Fibroblast of mammary gland (primary cell): ENCODE data around the gene LYRM2.

ENCODE experiments used
- DNase-seq: peaks from one replicate; pipeline ENCODE4 v3.0.0-alpha.2; 2010; ENCODE audit warnings: low read depth
- H3K4me3 ChIP-seq: 2 replicates; pipeline ENCODE4 v1.5.1; 2011; ENCODE audit warnings: low read depth, mild to moderate bottlenecking, low read length, moderate library complexity; ENCODE audit not compliant: control insufficient read depth
- TF ChIP-seq, protein P1 (sequence below): conservative IDR thresholded peaks from 2 replicates; pipeline ENCODE4 v1.5.1; 2011; ENCODE audit warnings: low read depth, low read length, inconsistent platforms; ENCODE audit not compliant: control insufficient read depth, insufficient read depth

LYRM2 gene

DNA sequence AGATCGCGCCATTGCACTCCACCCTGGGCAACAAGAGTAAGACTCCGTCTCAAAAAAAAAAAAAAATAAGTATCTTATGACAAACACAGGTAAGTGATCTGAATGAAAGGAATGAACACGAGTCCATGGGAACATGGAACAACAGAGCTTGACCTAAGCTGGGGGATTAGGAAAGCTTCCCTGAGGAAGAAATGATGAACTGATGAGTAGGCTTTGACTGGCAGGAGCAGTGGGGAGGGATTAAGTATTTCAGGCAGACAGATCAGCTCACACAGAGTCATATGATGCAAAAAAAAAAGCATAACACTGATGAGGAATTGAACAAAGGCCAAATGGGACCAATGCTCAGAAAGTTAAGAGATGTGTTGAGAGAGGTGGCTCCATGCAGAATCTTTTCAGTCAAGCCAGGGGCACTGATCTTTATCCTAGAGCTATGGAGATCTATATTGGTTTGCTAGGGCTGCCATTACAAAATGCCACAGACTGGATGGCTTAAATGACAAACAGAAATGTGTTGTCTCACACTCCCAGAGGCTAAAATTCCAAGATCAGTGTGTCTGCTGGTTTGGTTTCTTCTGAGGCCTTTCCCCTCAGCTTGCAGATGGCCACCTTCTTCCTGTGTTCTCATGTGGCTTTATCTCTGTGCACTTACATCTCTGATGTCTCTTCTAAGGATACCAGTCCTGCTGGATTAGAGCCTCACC, 120.0 kb downstream of the LYRM2 start:
- DNase-seq: no peak
- H3K4me3 ChIP-seq: no peak overlapping the region
- TF ChIP-seq, protein P1, sequence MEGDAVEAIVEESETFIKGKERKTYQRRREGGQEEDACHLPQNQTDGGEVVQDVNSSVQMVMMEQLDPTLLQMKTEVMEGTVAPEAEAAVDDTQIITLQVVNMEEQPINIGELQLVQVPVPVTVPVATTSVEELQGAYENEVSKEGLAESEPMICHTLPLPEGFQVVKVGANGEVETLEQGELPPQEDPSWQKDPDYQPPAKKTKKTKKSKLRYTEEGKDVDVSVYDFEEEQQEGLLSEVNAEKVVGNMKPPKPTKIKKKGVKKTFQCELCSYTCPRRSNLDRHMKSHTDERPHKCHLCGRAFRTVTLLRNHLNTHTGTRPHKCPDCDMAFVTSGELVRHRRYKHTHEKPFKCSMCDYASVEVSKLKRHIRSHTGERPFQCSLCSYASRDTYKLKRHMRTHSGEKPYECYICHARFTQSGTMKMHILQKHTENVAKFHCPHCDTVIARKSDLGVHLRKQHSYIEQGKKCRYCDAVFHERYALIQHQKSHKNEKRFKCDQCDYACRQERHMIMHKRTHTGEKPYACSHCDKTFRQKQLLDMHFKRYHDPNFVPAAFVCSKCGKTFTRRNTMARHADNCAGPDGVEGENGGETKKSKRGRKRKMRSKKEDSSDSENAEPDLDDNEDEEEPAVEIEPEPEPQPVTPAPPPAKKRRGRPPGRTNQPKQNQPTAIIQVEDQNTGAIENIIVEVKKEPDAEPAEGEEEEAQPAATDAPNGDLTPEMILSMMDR: no peak
